Renal pelvis (tissue), 3 donors: ENCODE measurements around the gene AHCYL1. TPM values are rescaled to one million over a fixed set of nuclear protein-coding genes. Genes with fewer than 3 reads are reported as not detected.

Source experiments
- polyA plus RNA-seq, 3 donors: library from polyadenylated mRNA; unstranded; fragments of 120-200 nt; gene quantifications; one replicate each; pipeline ENCODE4 v1.2.1, GENCODE V29; 2013; ENCODE audit not compliant: insufficient read length in 3 of 3

The AHCYL1 gene
- polyA plus RNA-seq, 3 donors: 103 to 119 (median 108) TPM

Other genes with a start within 250 kb of the AHCYL1 start
- 100 to 1,000 TPM; 160 to 233 (median 205) TPM for gene GSTM3, start 243.7 kb upstream of the AHCYL1 start, polyA plus RNA-seq
- 1 to 10 TPM in 2 of 3 donors, under 1 TPM in 1; 0.38 to 1.6 (median 1.4) TPM for gene EPS8L3, start 220.8 kb upstream of the AHCYL1 start, polyA plus RNA-seq
- 1 to 10 TPM; 6.9 to 9.4 (median 8.1) TPM for gene CSF1, start 73.9 kb upstream of the AHCYL1 start, polyA plus RNA-seq
- 10 to 100 TPM; 44.3 to 61.9 (median 58.6) TPM for gene STRIP1, start 49.9 kb downstream of the AHCYL1 start, polyA plus RNA-seq
- not detected for gene ALX3, start 85.9 kb downstream of the AHCYL1 start, polyA plus RNA-seq
- gene UBL4B, start 127.7 kb downstream of the AHCYL1 start, polyA plus RNA-seq: not detected
- gene SLC6A17, start 165.7 kb downstream of the AHCYL1 start, polyA plus RNA-seq: 1 to 10 TPM in 1 of 3 donors, under 1 TPM in 2; 0.41 to 1.3 (median 0.94) TPM
- 1 to 10 TPM; 5.0 to 8.1 (median 7.6) TPM for gene KCNC4, start 225.5 kb downstream of the AHCYL1 start, polyA plus RNA-seq